Ishikawa (cell line): ENCODE results near the gene AFG1L.

Experiments used
- CEBPB ChIP-seq: IDR thresholded peaks from 2 replicates; pipeline ENCODE4 v1.6.1; 2012
- CREB1 ChIP-seq: IDR thresholded peaks from 2 replicates; pipeline ENCODE4 v1.6.1; 2012; ENCODE audit warnings: low read depth
- EGR1 ChIP-seq: IDR thresholded peaks from 2 replicates; pipeline ENCODE4 v1.6.1; 2012
- EP300 ChIP-seq: IDR thresholded peaks from 2 replicates; pipeline ENCODE4 v1.6.1; 2012; ENCODE audit warnings: borderline replicate concordance
- FOXM1 ChIP-seq: IDR thresholded peaks from 2 replicates; pipeline ENCODE4 v1.6.1; 2012; ENCODE audit warnings: low read depth, borderline replicate concordance
- MAX ChIP-seq: IDR thresholded peaks from 2 replicates; pipeline ENCODE4 v1.6.1; 2012
- NFIC ChIP-seq: IDR thresholded peaks from 2 replicates; pipeline ENCODE4 v1.6.1; 2012
- RAD21 ChIP-seq: IDR thresholded peaks from 2 replicates; pipeline ENCODE4 v1.6.1; 2012; ENCODE audit warnings: low read depth
- REST ChIP-seq: IDR thresholded peaks from 2 replicates; pipeline ENCODE4 v1.6.1; 2012; ENCODE audit warnings: low read depth, mild to moderate bottlenecking
- TAF1 ChIP-seq: IDR thresholded peaks from 2 replicates; pipeline ENCODE4 v1.6.1; 2012; ENCODE audit warnings: low read depth, mild to moderate bottlenecking
- TCF12 ChIP-seq: IDR thresholded peaks from 2 replicates; pipeline ENCODE4 v1.6.1; 2012; ENCODE audit warnings: low read depth
- TEAD4 ChIP-seq: IDR thresholded peaks from 2 replicates; pipeline ENCODE4 v1.6.1; 2012
- USF1 ChIP-seq: IDR thresholded peaks from 2 replicates; pipeline ENCODE4 v1.6.1; 2012
- YY1 ChIP-seq: IDR thresholded peaks from 2 replicates; pipeline ENCODE4 v1.6.1; 2012; ENCODE audit warnings: low read depth
- ZBTB7A ChIP-seq: IDR thresholded peaks from 2 replicates; pipeline ENCODE4 v1.6.1; 2012; ENCODE audit warnings: low read depth

Gene AFG1L

GRCh38 chr6:108435391-108435790 is 140.5 kb downstream of the AFG1L start:
- TF ChIP-seq YY1: no peak

- TF ChIP-seq TCF12: no peak
- no peak for TF ChIP-seq USF1
- TF ChIP-seq FOXM1: no peak
- no peak for TF ChIP-seq ZBTB7A
- no peak for TF ChIP-seq CEBPB
- TF ChIP-seq REST: no peak
- TF ChIP-seq MAX: no peak
- no peak for TF ChIP-seq TAF1
- TF ChIP-seq NFIC: no peak
- no peak for TF ChIP-seq CREB1
- TF ChIP-seq TEAD4: no peak
- TF ChIP-seq RAD21: no peak
- no peak for TF ChIP-seq EP300
- TF ChIP-seq EGR1: no peak
- TF ChIP-seq YY1: no peak
Measured at GRCh38 chr6:108436771-108437170, 141.9 kb downstream of the AFG1L start.

GRCh38 chr6:108437821-108438220 is 143.0 kb downstream of the AFG1L start:
- TF ChIP-seq REST: no peak
- TF ChIP-seq RAD21: no peak
- TF ChIP-seq ZBTB7A: no peak
- TF ChIP-seq TEAD4: no peak
- no peak for TF ChIP-seq CEBPB
- TF ChIP-seq NFIC: no peak
- TF ChIP-seq MAX: no peak
- TF ChIP-seq EGR1: no peak
- TF ChIP-seq USF1: no peak
- no peak for TF ChIP-seq TCF12
- no peak for TF ChIP-seq EP300
- no peak for TF ChIP-seq FOXM1
- TF ChIP-seq CREB1: no peak
- TF ChIP-seq YY1: no peak
- TF ChIP-seq TAF1: no peak

GRCh38 chr6:108438918-108439317 is 144.1 kb downstream of the AFG1L start:
- TF ChIP-seq EGR1: no peak
- no peak for TF ChIP-seq TEAD4
- no peak for TF ChIP-seq FOXM1
- TF ChIP-seq TCF12: no peak
- no peak for TF ChIP-seq CREB1
- no peak for TF ChIP-seq RAD21
- no peak for TF ChIP-seq CEBPB
- no peak for TF ChIP-seq REST

GRCh38 chr6:108441141-108441540 is 146.3 kb downstream of the AFG1L start:
- TF ChIP-seq ZBTB7A: no peak
- no peak for TF ChIP-seq TEAD4
- TF ChIP-seq FOXM1: no peak
- TF ChIP-seq NFIC: no peak
- no peak for TF ChIP-seq CEBPB
- no peak for TF ChIP-seq USF1
- TF ChIP-seq TCF12: no peak
- TF ChIP-seq MAX: no peak
